ENCODE results near the gene ING3. TPM values are rescaled to one million over a fixed set of nuclear protein-coding genes. Genes with fewer than 3 reads are reported as not detected.

ING3 gene
- polyA plus RNA-seq, 1 of the 3 experiments (the other 2 are of a cell fraction), result 8.3 TPM

GRCh38 chr7:121026577-121027111 lies 76.1 kb downstream of the ING3 start (continued):
- TF ChIP-seq, protein P1, sequence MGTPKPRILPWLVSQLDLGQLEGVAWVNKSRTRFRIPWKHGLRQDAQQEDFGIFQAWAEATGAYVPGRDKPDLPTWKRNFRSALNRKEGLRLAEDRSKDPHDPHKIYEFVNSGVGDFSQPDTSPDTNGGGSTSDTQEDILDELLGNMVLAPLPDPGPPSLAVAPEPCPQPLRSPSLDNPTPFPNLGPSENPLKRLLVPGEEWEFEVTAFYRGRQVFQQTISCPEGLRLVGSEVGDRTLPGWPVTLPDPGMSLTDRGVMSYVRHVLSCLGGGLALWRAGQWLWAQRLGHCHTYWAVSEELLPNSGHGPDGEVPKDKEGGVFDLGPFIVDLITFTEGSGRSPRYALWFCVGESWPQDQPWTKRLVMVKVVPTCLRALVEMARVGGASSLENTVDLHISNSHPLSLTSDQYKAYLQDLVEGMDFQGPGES (IDR thresholded peaks at IDR 0.05; ENCODE audit: low read depth, low read length), result no peak
- TF ChIP-seq ELF1 (IDR thresholded peaks at IDR 0.05), result no peak

Small RNAs within 50 kb of the gene (small RNA-seq; reads per million reads assigned to genes)
- gene RNA5SP240, result 0 reads per million in 7 experiments

Other genes starting within 250 kb of the ING3 start
- 0.21 TPM in 1 of 2 replicates, not detected in the other for gene TSPAN12, start 92.6 kb upstream of the ING3 start, polyA plus RNA-seq (2012; rRNA removed)
- gene CPED1, start 37.9 kb downstream of the ING3 start, polyA plus RNA-seq (2012; rRNA removed), result 4.4 and 4.8 TPM in 2 replicates

Data from SK-N-SH (cell line).